ENCODE results near the gene CLASP1.
"Not testable (repeated sequence)": the region's sequence is repeated elsewhere in the genome, so short reads cannot be mapped to it uniquely, and the experiment has no call there.

The CLASP1 gene

GRCh38 chr2:121408641-121409040 is 240.6 kb downstream of the CLASP1 start:
- DNase-seq, result no peak

GRCh38 chr2:121405233-121405632 is 244.0 kb downstream of the CLASP1 start:
- DNase-seq, result no peak

GRCh38 chr2:121400201-121400600 is 249.1 kb downstream of the CLASP1 start:
- DNase-seq, result no peak

- DNase-seq, result no peak
These were observed 250.4 kb downstream of the CLASP1 start for GRCh38 chr2:121398853-121399252.

- no peak for DNase-seq
These were observed 259.1 kb downstream of the CLASP1 start for GRCh38 chr2:121390082-121390692.

GRCh38 chr2:121388371-121388770 is 260.9 kb downstream of the CLASP1 start:
- no peak for DNase-seq

- no peak for DNase-seq
These were observed 261.5 kb downstream of the CLASP1 start for GRCh38 chr2:121387591-121388325.

- DNase-seq, result no peak
These were observed 262.6 kb downstream of the CLASP1 start for GRCh38 chr2:121386707-121387106.

- DNase-seq, result no peak
These were observed 263.2 kb downstream of the CLASP1 start for GRCh38 chr2:121386102-121386501.

- DNase-seq, result no peak
These were observed 266.5 kb downstream of the CLASP1 start for GRCh38 chr2:121382744-121383143.

GRCh38 chr2:121377646-121378045 is 271.6 kb downstream of the CLASP1 start:
- DNase-seq, result no peak

GRCh38 chr2:121376535-121377250 is 272.6 kb downstream of the CLASP1 start:
- DNase-seq, result no peak

- DNase-seq, result no peak
These were observed 273.6 kb downstream of the CLASP1 start for GRCh38 chr2:121375621-121376159.

- DNase-seq, result not testable (repeated sequence)
These were observed 274.7 kb downstream of the CLASP1 start for GRCh38 chr2:121374412-121375075.

GRCh38 chr2:121372721-121373353 is 276.4 kb downstream of the CLASP1 start:
- no peak for DNase-seq

GRCh38 chr2:121372082-121372481 is 277.2 kb downstream of the CLASP1 start:
- DNase-seq, result no peak

- no peak for DNase-seq
These were observed 280.4 kb downstream of the CLASP1 start for GRCh38 chr2:121368836-121369235.

GRCh38 chr2:121368155-121368554 is 281.1 kb downstream of the CLASP1 start:
- no peak for DNase-seq

GRCh38 chr2:121367246-121367900 is 281.9 kb downstream of the CLASP1 start:
- DNase-seq, result no peak

GRCh38 chr2:121366040-121366439 is 283.2 kb downstream of the CLASP1 start:
- DNase-seq, result no peak

GRCh38 chr2:121365061-121365460 is 284.2 kb downstream of the CLASP1 start:
- no peak for DNase-seq

Measured in RPMI8226 (cell line).